HCT116 (cell line): ENCODE results near the gene FRAT2. TPM values are rescaled to one million over a fixed set of nuclear protein-coding genes. Genes with fewer than 3 reads are reported as not detected.

Experiments used
- ATAC-seq: fragments of 200-7000 bp; cut with Tn5 transposase; 2 replicates; pipeline ENCODE4 v1.9.1; 2020; ENCODE audit warnings: mild to moderate bottlenecking, moderate library complexity
- BruUV-seq: library from RNA; stranded (reverse); fragments of 400-500 nt; replicated peaks from 2 replicates; lab custom pipeline; 2021; lab: Mats Ljungman, UMichigan
- CTCF ChIA-PET: fragments of 300-600 bp; sonication (Branson Sonifier 250); formaldehyde crosslinking; loops from one replicate; lab custom pipeline; 2021; ENCODE audit warnings: antibody characterized with exemption; lab: Charles Lee
- POLR2A ChIA-PET: fragments of 300-600, 350-600 bp; sonication (Branson Sonifier 250); formaldehyde crosslinking; loops from one replicate; lab custom pipeline; 2021; ENCODE audit warnings: antibody characterized with exemption; lab: Charles Lee
- RAD21 ChIA-PET, 2 experiments: fragments of 300-600 bp; sonication (Branson Sonifier 250); formaldehyde crosslinking; loops; one replicate each; lab custom pipeline; 2023; ENCODE audit warnings: low total read pairs in 2 of 2; ENCODE audit not compliant: uncharacterized antibody in 2 of 2, unreplicated experiment in 2 of 2, low non-redundant PET in 1 of 2; lab: Charles Lee
- DNase-seq: peaks from one replicate; pipeline ENCODE4 v3.0.0-alpha.2; 2010; ENCODE audit warnings: low read depth, low spot score
- H2AFZ ChIP-seq: fragments of 200-600 bp; shearing (Covaris generic), sonication (generic); 2 replicates; pipeline ENCODE4 v1.6.1; 2017; ENCODE audit warnings: low read depth, mixed run types, mixed read lengths, antibody characterized with exemption, low read length; ENCODE audit not compliant: poor library complexity, severe bottlenecking
- H3K27ac ChIP-seq: 2 replicates; pipeline ENCODE4 v1.5.1; 2012; ENCODE audit warnings: low read depth, low read length
- H3K27me3 ChIP-seq: fragments of 200-600 bp; sonication (generic); 2 replicates; pipeline ENCODE4 v1.6.1; 2016; ENCODE audit warnings: mixed run types, low read length, mixed read lengths; ENCODE audit not compliant: insufficient read depth
- H3K36me3 ChIP-seq, 2 experiments: fragments of 200-500 bp in 1 of 2; fragments of 200-600 bp in 1 of 2; sonication (Bioruptor generic) in 1 of 2; sonication (generic) in 1 of 2; 2 replicates each; pipeline versions ENCODE4 v1.5.1 to v1.6.1; 2014 to 2016; ENCODE audit warnings: low read length in 2 of 2, inconsistent platforms in 1 of 2, mixed read lengths in 1 of 2, mixed run types in 1 of 2; ENCODE audit not compliant: insufficient read depth in 2 of 2, control insufficient read depth in 1 of 2
- H3K4me1 ChIP-seq, 2 experiments: fragments of 200-600 bp in 1 of 2; sonication (generic) in 1 of 2; 2 replicates each; pipeline versions ENCODE4 v1.5.1 to v1.6.1; 2012 to 2017; ENCODE audit warnings: low read length in 2 of 2, inconsistent platforms in 1 of 2, mild to moderate bottlenecking in 1 of 2, mixed read lengths in 1 of 2, mixed run types in 1 of 2, moderate library complexity in 1 of 2; ENCODE audit not compliant: insufficient read depth in 2 of 2, control insufficient read depth in 1 of 2
- H3K4me2 ChIP-seq: fragments of 200-600 bp; sonication (generic); 2 replicates; pipeline ENCODE4 v1.6.1; 2017; ENCODE audit warnings: mixed run types, low read length, mixed read lengths
- H3K4me3 ChIP-seq, 2 experiments: fragments of 200-600 bp in 1 of 2; sonication (generic) in 1 of 2; replicated peaks in 1 of 2; 2 replicates each; pipeline ENCODE4 v1.5.1; 2011 to 2016; ENCODE audit warnings: low read length in 2 of 2, control low read depth in 1 of 2, low read depth in 1 of 2, mild to moderate bottlenecking in 1 of 2, mixed read lengths in 1 of 2, mixed run types in 1 of 2
- H3K79me2 ChIP-seq: fragments of 200-600 bp; sonication (generic); 2 replicates; pipeline ENCODE4 v1.6.1; 2017; ENCODE audit warnings: mild to moderate bottlenecking, mixed run types, low read length, moderate library complexity, mixed read lengths; ENCODE audit not compliant: insufficient read depth
- H3K9ac ChIP-seq: fragments of 200-600 bp; sonication (generic); 2 replicates; pipeline ENCODE4 v1.6.1; 2016; ENCODE audit warnings: low read length, mixed read lengths
- H3K9me2 ChIP-seq: fragments of 200-600 bp; sonication (generic), shearing (Covaris generic); 2 replicates; pipeline ENCODE4 v1.6.1; 2017; ENCODE audit warnings: mixed run types, mild to moderate bottlenecking, moderate library complexity; ENCODE audit not compliant: insufficient read depth
- H3K9me3 ChIP-seq, 2 experiments: fragments of 200-500 bp in 1 of 2; fragments of 200-600 bp in 1 of 2; sonication (Bioruptor generic) in 1 of 2; sonication (generic) in 1 of 2; 2 replicates each; pipeline ENCODE4 v1.6.1; 2014 to 2017; ENCODE audit warnings: low read length in 2 of 2, mixed read lengths in 2 of 2, inconsistent platforms in 1 of 2, low read depth in 1 of 2, mild to moderate bottlenecking in 1 of 2, mixed run types in 1 of 2, moderate library complexity in 1 of 2; ENCODE audit not compliant: control insufficient read depth in 1 of 2, insufficient read depth in 1 of 2
- H4K20me1 ChIP-seq: fragments of 200-600 bp; sonication (generic), shearing (Covaris generic); 2 replicates; pipeline ENCODE4 v1.6.1; 2017; ENCODE audit warnings: mixed run types, mild to moderate bottlenecking, moderate library complexity; ENCODE audit not compliant: insufficient read depth
- ATF3 ChIP-seq: IDR thresholded peaks from 2 replicates; pipeline ENCODE4 v1.6.1; 2012
- EGR1 ChIP-seq: IDR thresholded peaks from 2 replicates; pipeline ENCODE4 v1.6.1; 2012; ENCODE audit warnings: low read depth
- ELF1 ChIP-seq: IDR thresholded peaks from 2 replicates; pipeline ENCODE4 v1.6.1; 2012; ENCODE audit warnings: low read depth, borderline replicate concordance
- EZH2 ChIP-seq: fragments of 200-600 bp; sonication (generic); IDR thresholded peaks from 2 replicates; pipeline ENCODE4 v1.6.1; 2017; ENCODE audit warnings: antibody characterized with exemption, mixed run types
- JUND ChIP-seq: IDR thresholded peaks from 2 replicates; pipeline ENCODE4 v1.6.1; 2012
- POLR2AphosphoS5 ChIP-seq: IDR thresholded peaks from 2 replicates; pipeline ENCODE4 v1.6.1; 2011; ENCODE audit warnings: mild to moderate bottlenecking, low read depth, low read length, moderate library complexity
- SP1 ChIP-seq: IDR thresholded peaks from 2 replicates; pipeline ENCODE4 v1.6.1; 2012; ENCODE audit warnings: low read depth
- ZBTB33 ChIP-seq: IDR thresholded peaks from 2 replicates; pipeline ENCODE4 v1.6.1; 2011; ENCODE audit warnings: mild to moderate bottlenecking, low read length, moderate library complexity; ENCODE audit not compliant: insufficient replicate concordance; ENCODE audit errors: extremely low read depth
- ZFX ChIP-seq: fragments of 450-650 bp; IDR thresholded peaks from 2 replicates; pipeline ENCODE4 v1.6.1; 2017
- intact Hi-C: fragments of 100-400 bp; cut with micrococcal nuclease; formaldehyde crosslinking; loops from 2 replicates; pipeline ENCODE4 v1.10.0; 2022
- total RNA-seq: library from RNA; stranded (reverse); gene quantifications from one replicate; pipeline ENCODE4 v1.2.1, GENCODE V29; 2021; ENCODE audit not compliant: unreplicated experiment
- TF ChIP-seq, protein P1 (sequence below): IDR thresholded peaks from 2 replicates; pipeline ENCODE4 v1.6.1; 2012; ENCODE audit warnings: low read depth
- TF ChIP-seq, protein P2 (sequence below), 3 experiments: fragments of 200-600 bp in 1 of 3; sonication (generic) in 1 of 3; IDR thresholded peaks in 2 of 3; conservative IDR thresholded peaks in 1 of 3; 2 replicates each; pipeline ENCODE4 v1.5.1; 2012 to 2017; ENCODE audit warnings: low read depth in 2 of 3, low read length in 2 of 3, antibody characterized with exemption in 1 of 3, borderline replicate concordance in 1 of 3, control low read depth in 1 of 3, mild to moderate bottlenecking in 1 of 3, mixed read lengths in 1 of 3, mixed run types in 1 of 3, moderate library complexity in 1 of 3; ENCODE audit not compliant: insufficient read depth in 1 of 3

The FRAT2 gene
- total RNA-seq, 1 experiment from 2014 or later: 10.7 TPM

DNA sequence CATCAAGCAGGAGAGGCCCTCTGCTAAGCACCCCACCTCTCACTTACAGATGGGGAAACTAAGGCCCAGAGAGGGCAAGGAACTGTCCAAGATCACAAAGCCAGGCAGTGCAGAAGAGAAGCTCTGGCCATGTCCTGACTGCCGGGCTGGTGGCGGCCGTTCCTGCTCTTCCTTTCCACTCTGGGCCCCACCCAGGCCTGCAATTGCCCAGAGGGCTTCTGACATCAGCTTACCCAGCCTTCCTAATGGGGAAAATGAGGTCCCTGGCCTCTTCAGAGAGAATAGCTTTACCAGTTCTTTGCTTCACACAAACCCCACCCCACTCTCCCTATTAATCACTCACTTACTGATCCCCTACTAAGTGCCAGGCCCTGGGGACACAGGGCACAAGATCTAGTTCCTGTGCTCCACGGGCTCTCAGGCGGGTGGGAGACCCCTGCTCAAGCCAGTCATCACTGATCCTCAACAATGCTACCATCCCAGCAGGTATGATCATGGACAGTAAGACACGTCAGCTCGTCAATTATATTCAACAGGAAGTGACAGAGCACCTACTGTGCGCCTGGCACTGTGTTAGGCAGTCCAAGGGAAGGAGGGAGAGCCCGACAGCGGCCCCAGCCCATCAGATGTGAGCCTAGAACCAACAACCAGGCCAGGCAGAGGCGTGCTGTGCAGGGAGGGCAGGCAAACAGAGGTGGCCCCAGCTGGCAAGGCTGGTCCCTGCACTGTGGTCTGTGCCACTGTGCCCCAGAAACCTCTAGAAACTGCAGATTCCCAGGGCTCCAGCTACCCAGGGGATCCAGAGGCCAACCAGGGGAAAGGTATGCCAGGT lies 26.4 kb upstream of the FRAT2 start:
- intact Hi-C loops: no loop called here
- no peaks in the 10 kb centered on the region for H4K20me1 ChIP-seq
- H3K9me3 ChIP-seq: no peaks in the 10 kb centered on the region
- H3K4me1 ChIP-seq: no peaks in the 10 kb centered on the region
- no peak overlapping the region for H3K4me3 ChIP-seq
- no TSS peak for BruUV-seq
- ChIA-PET POLR2A (no interaction called here), CTCF (interaction anchor here (0.7 kb wide), 1 partner anchor 336 kb away, joined by 3 read pairs; no protein-coding TSS in a partner anchor), RAD21 (no interaction called here)
- H3K9ac ChIP-seq: no peak overlapping the region
- H2AFZ ChIP-seq: no peak overlapping the region
- TF ChIP-seq POLR2AphosphoS5: no peak
- TF ChIP-seq ATF3: no peak
- no peak for TF ChIP-seq EZH2
- TF ChIP-seq JUND: no peak
- TF ChIP-seq, protein P1, sequence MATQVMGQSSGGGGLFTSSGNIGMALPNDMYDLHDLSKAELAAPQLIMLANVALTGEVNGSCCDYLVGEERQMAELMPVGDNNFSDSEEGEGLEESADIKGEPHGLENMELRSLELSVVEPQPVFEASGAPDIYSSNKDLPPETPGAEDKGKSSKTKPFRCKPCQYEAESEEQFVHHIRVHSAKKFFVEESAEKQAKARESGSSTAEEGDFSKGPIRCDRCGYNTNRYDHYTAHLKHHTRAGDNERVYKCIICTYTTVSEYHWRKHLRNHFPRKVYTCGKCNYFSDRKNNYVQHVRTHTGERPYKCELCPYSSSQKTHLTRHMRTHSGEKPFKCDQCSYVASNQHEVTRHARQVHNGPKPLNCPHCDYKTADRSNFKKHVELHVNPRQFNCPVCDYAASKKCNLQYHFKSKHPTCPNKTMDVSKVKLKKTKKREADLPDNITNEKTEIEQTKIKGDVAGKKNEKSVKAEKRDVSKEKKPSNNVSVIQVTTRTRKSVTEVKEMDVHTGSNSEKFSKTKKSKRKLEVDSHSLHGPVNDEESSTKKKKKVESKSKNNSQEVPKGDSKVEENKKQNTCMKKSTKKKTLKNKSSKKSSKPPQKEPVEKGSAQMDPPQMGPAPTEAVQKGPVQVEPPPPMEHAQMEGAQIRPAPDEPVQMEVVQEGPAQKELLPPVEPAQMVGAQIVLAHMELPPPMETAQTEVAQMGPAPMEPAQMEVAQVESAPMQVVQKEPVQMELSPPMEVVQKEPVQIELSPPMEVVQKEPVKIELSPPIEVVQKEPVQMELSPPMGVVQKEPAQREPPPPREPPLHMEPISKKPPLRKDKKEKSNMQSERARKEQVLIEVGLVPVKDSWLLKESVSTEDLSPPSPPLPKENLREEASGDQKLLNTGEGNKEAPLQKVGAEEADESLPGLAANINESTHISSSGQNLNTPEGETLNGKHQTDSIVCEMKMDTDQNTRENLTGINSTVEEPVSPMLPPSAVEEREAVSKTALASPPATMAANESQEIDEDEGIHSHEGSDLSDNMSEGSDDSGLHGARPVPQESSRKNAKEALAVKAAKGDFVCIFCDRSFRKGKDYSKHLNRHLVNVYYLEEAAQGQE: no peak
- TF ChIP-seq, protein P2, sequence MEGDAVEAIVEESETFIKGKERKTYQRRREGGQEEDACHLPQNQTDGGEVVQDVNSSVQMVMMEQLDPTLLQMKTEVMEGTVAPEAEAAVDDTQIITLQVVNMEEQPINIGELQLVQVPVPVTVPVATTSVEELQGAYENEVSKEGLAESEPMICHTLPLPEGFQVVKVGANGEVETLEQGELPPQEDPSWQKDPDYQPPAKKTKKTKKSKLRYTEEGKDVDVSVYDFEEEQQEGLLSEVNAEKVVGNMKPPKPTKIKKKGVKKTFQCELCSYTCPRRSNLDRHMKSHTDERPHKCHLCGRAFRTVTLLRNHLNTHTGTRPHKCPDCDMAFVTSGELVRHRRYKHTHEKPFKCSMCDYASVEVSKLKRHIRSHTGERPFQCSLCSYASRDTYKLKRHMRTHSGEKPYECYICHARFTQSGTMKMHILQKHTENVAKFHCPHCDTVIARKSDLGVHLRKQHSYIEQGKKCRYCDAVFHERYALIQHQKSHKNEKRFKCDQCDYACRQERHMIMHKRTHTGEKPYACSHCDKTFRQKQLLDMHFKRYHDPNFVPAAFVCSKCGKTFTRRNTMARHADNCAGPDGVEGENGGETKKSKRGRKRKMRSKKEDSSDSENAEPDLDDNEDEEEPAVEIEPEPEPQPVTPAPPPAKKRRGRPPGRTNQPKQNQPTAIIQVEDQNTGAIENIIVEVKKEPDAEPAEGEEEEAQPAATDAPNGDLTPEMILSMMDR (IDR thresholded peaks at IDR 0.05 in 2 of 3, conservative IDR thresholded peaks at IDR 0.05 in 1 of 3; ENCODE audit: borderline replicate concordance in 1 of 3, insufficient read depth in 1 of 3, low read depth in 2 of 3, low read length in 2 of 3): no peak
- TF ChIP-seq ZBTB33: no peak
- no peak for TF ChIP-seq SP1
- TF ChIP-seq ZFX: no peak
- TF ChIP-seq ELF1: no peak
- no peak for TF ChIP-seq EGR1
- no peaks in the 10 kb centered on the region for H3K9me2 ChIP-seq
- no peak overlapping the region for H3K4me2 ChIP-seq
- H3K79me2 ChIP-seq: no peaks in the 10 kb centered on the region
- H3K27ac ChIP-seq: no peak overlapping the region
- ATAC-seq (no peak), DNase-seq (no peak)
- peaks cover 25 to 65% of the 10 kb centered on the region in 2 experiments for H3K36me3 ChIP-seq
- H3K27me3 ChIP-seq: no peaks in the 10 kb centered on the region
